DOHH2 (cell line): Measurements from ENCODE around the gene CFAP97.

Experiments used
- EZH2phosphoT487 ChIP-seq: fragments of 200-600 bp; sonication (generic); IDR thresholded peaks from 2 replicates; pipeline ENCODE4 v1.6.1; 2017; ENCODE audit warnings: borderline replicate concordance, mild to moderate bottlenecking, antibody characterized with exemption, low read length, moderate library complexity, mixed read lengths
- TF ChIP-seq, protein P1 (sequence below): fragments of 200-600 bp; sonication (generic); IDR thresholded peaks from one replicate; pipeline ENCODE4 v1.5.1; 2014; ENCODE audit warnings: antibody characterized with exemption, mild to moderate bottlenecking, low read depth, low read length; ENCODE audit not compliant: poor library complexity, severe bottlenecking

GRCh38 chr4:185203486-185204237 is at the start of gene CFAP97:
- TF ChIP-seq, protein P1, sequence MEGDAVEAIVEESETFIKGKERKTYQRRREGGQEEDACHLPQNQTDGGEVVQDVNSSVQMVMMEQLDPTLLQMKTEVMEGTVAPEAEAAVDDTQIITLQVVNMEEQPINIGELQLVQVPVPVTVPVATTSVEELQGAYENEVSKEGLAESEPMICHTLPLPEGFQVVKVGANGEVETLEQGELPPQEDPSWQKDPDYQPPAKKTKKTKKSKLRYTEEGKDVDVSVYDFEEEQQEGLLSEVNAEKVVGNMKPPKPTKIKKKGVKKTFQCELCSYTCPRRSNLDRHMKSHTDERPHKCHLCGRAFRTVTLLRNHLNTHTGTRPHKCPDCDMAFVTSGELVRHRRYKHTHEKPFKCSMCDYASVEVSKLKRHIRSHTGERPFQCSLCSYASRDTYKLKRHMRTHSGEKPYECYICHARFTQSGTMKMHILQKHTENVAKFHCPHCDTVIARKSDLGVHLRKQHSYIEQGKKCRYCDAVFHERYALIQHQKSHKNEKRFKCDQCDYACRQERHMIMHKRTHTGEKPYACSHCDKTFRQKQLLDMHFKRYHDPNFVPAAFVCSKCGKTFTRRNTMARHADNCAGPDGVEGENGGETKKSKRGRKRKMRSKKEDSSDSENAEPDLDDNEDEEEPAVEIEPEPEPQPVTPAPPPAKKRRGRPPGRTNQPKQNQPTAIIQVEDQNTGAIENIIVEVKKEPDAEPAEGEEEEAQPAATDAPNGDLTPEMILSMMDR = no peak
- TF ChIP-seq EZH2phosphoT487 = no peak
